HG02840 (cell line): Measurements from ENCODE around the gene HES5.

ENCODE experiments used
- ATAC-seq: cut with Tn5 transposase; IDR thresholded peaks from one replicate; pipeline ENCODE4 v1.9.1; 2021; ENCODE audit warnings: mild to moderate bottlenecking, moderate library complexity, moderate number of reproducible peaks; ENCODE audit not compliant: unreplicated experiment, low FRiP score

HES5 gene

GRCh38 chr1:2517966-2518365 lies 12.1 kb downstream of the HES5 start:
- no peak for ATAC-seq

- ATAC-seq = no peak
Observed at GRCh38 chr1:2516946-2517345, 13.1 kb downstream of the HES5 start.

- ATAC-seq = no peak
Observed at GRCh38 chr1:2516124-2516523, 13.9 kb downstream of the HES5 start.

- no peak for ATAC-seq
Observed at GRCh38 chr1:2515763-2516080, 14.3 kb downstream of the HES5 start.

- ATAC-seq = no peak
Observed at GRCh38 chr1:2514863-2515762, 14.9 kb downstream of the HES5 start.

GRCh38 chr1:2513939-2514652 lies 16.0 kb downstream of the HES5 start:
- ATAC-seq = no peak

GRCh38 chr1:2512862-2513421 lies 17.1 kb downstream of the HES5 start:
- ATAC-seq = no peak

- no peak for ATAC-seq
Observed at GRCh38 chr1:2510366-2511155, 19.5 kb downstream of the HES5 start.

GRCh38 chr1:2509589-2509988 lies 20.5 kb downstream of the HES5 start:
- ATAC-seq = no peak

- ATAC-seq = no peak
Observed at GRCh38 chr1:2508751-2509150, 21.3 kb downstream of the HES5 start.

GRCh38 chr1:2508180-2508579 lies 21.9 kb downstream of the HES5 start:
- ATAC-seq = no peak

GRCh38 chr1:2507744-2508155 lies 22.3 kb downstream of the HES5 start:
- no peak for ATAC-seq

GRCh38 chr1:2506901-2507565 lies 23.0 kb downstream of the HES5 start:
- no peak for ATAC-seq

GRCh38 chr1:2506007-2506860 lies 23.8 kb downstream of the HES5 start:
- ATAC-seq = no peak

GRCh38 chr1:2505461-2505994 lies 24.5 kb downstream of the HES5 start:
- ATAC-seq = no peak

GRCh38 chr1:2504949-2505272 lies 25.2 kb downstream of the HES5 start:
- no peak for ATAC-seq

- ATAC-seq = no peak
Observed at GRCh38 chr1:2504225-2504948, 25.7 kb downstream of the HES5 start.

- no peak for ATAC-seq
Observed at GRCh38 chr1:2503554-2504224, 26.4 kb downstream of the HES5 start.
